Jurkat, Clone E6-1 (cell line): ENCODE results near the gene GALNT18.

Source experiments
- DNase-seq: peaks from one replicate; pipeline ENCODE4 v3.0.0-alpha.2; 2011; ENCODE audit warnings: low read depth, low spot score
- H3K4me3 ChIP-seq: 2 replicates; pipeline ENCODE4 v1.5.1; 2011; ENCODE audit warnings: mild to moderate bottlenecking, low read length, control low read depth, moderate library complexity

The GALNT18 gene

GRCh38 chr11:11486002-11486401, 135.8 kb downstream of the GALNT18 start:
- DNase-seq, result no peak
- H3K4me3 ChIP-seq, result no peak overlapping the region

DNA sequence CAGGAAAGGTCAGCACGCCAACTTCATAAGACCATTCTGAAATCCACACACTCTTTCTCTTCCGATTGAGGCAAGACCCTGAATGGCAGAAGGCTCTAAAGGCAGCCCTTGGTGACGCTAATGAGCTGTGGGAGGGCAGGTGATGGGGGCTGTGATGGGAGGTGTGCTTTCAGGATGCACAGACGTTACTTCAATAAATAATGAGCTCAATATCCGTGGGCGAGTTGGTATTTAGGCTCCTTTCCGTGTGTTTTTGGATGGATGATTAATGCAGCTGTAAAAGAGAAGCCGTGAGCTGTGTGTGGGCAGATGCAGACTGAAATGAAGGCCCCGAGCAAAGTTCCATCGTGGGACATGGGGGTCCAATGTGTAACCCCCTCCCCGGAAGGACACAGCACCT, 138.2 kb downstream of the GALNT18 start:
- H3K4me3 ChIP-seq, result no peak overlapping the region
- DNase-seq, result no peak

- H3K4me3 ChIP-seq, result no peak overlapping the region
- DNase-seq, result no peak
These were observed 139.1 kb downstream of the GALNT18 start for GRCh38 chr11:11482730-11483129.

- no peak for DNase-seq
- no peak overlapping the region for H3K4me3 ChIP-seq
These were observed 140.4 kb downstream of the GALNT18 start for GRCh38 chr11:11481371-11481770.

DNA sequence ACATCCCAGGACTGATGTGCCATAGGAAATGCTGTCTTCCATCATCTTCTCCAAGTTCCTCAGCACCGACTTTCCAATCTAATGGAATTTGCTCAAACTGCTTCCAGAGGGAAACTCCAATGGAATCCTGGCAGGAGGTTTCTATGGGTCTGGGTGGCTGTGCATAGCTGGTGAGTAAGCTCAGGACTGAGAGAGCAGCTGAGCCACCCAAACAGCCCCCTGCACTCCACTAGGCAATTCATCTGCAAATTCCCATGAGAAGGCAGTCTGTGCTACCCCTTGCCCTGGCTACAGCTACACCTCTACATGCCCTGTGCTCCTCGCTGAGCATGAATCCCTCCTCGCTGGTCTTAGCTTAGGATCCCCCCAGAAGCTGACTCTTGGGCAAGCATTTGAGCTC, 140.8 kb downstream of the GALNT18 start:
- H3K4me3 ChIP-seq, result no peak overlapping the region
- DNase-seq, result no peak

- DNase-seq, result no peak
- H3K4me3 ChIP-seq, result no peak overlapping the region
These were observed 143.1 kb downstream of the GALNT18 start for GRCh38 chr11:11478687-11479086.

DNA sequence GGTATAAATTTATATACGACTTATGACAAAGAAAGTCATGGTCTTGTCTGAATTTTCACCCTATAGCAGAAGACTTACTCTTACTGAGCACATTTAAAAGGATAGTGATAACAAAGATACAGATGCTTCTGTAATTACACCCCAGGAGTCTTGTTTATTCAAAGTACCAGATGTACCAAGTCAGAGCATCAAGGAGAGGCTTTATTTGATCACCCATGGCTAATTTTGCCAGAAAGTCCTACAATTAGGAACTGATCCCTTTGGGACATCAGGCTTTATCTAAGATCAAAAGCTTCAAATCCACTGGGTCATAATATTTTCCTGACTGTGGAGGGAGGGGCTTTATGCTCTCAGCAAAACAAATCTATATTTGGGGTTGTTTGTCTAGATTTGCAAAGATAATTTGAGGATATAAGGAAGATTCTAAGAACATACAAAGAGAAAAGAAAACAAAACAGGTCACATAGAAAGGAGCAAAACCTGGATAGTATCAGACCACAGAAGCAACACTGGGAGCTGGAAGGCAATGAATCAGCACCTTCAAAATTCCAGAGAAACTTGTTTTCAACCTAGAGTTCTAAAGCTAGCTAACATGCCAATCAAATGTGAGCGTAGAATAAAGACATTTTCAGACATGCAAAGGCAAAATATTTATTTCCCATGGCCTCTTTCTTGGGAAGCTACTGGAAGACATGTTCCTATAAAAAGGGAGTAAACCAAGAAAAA, 143.9 kb downstream of the GALNT18 start:
- DNase-seq, result no peak
- no peak overlapping the region for H3K4me3 ChIP-seq

DNA sequence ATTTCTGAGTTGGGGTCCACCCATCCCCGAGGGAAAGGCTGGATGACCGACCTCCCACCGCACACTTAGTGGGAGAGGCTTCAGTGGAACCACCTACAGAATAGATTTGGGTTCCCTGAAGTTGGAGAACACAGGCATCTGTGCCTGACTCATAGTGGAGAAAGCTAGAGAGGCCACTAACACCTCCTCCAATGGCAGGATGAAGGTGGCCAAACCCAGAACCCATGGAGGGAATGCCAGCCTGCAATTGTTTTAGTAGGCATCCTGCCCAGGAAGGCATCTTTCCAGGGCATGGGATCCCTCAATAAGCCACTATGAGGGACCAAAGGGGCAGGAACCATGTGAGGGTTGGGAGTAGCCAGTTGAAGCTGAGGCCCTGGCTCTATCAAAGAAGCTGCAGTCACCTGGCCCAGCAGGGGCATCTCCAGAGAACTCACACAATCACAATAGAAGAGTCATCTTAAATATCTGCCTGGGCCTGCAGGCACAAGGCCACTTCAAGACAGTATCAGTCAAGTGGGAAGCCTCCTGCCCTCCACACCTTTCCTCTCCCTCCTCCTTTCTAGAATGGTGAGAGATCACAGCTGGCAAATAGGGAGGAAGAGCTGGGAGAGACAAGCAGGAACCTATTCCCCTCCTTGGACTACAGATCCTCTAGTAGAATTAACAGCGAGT, 144.7 kb downstream of the GALNT18 start:
- DNase-seq, result no peak
- H3K4me3 ChIP-seq, result no peak overlapping the region

GRCh38 chr11:11476499-11476898, 145.3 kb downstream of the GALNT18 start:
- no peak overlapping the region for H3K4me3 ChIP-seq
- no peak for DNase-seq

- DNase-seq, result no peak
- H3K4me3 ChIP-seq, result no peak overlapping the region
These were observed 149.7 kb downstream of the GALNT18 start for GRCh38 chr11:11472106-11472505.

DNA sequence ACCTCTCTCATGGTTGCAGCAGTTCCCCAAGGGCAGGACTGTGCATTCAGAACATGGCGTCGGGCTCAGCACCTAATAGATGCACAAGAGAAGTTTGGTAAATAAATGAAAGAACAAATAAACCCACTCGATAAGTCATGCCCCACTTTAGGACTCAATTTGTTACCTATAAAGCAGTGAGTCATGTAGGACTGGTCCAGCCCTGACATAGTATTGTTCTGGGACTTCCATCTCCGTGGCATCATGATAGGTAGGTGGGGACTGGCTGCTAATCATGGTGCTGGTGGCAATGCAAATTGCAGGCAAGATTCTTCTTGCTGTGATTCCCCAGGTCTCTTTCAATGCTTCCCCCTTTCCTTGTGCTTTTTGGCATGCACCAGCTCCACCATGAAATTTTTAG, 150.6 kb downstream of the GALNT18 start:
- no peak overlapping the region for H3K4me3 ChIP-seq
- no peak for DNase-seq

GRCh38 chr11:11468954-11469353, 152.9 kb downstream of the GALNT18 start:
- no peak for DNase-seq
- H3K4me3 ChIP-seq, result no peak overlapping the region

- DNase-seq, result no peak
- no peak overlapping the region for H3K4me3 ChIP-seq
These were observed 154.5 kb downstream of the GALNT18 start for GRCh38 chr11:11467312-11467711.

GRCh38 chr11:11464555-11464954, 157.2 kb downstream of the GALNT18 start:
- no peak for DNase-seq
- no peak overlapping the region for H3K4me3 ChIP-seq

DNA sequence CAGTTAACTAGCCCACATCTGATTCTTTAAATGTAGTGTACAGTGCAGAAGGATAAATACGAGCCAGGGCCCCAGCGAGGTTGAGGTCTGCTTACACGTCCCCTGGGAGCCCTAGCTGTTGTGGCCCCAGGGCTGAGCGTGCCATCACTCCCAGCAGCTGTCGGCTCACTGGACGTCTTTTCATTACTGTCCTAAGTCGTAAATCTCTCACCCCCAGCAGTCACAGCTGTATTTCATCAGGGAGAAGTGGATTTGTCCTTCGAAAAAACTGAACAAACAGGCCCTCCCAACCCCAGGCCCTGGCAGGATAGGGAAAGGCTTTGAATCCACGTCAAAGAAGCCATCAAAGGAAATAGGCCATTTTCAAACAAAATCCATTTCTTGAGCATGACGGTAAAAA, 158.4 kb downstream of the GALNT18 start:
- no peak for DNase-seq
- no peak overlapping the region for H3K4me3 ChIP-seq

- DNase-seq, result no peak
- no peak overlapping the region for H3K4me3 ChIP-seq
These were observed 160.3 kb downstream of the GALNT18 start for GRCh38 chr11:11461473-11461872.

DNA sequence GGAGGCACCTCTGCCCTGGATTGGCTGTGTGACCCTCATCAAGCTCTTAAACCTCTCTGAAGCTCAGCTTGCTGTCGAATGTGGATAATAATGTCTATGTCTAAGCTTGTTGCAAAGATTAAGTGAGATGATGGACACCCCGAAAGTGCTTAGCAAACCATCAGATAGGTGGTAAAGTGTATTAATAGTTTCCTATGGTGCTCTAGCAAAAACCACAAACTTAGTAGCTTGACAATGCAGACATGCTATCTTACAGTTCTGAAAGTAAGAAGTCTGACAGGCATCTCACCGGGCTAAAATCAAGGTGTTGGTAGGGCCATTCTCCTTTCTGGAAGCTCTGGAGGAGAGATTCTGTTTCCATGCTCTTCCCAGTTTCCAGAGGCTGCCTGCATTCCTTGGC, 162.2 kb downstream of the GALNT18 start:
- DNase-seq, result no peak

GRCh38 chr11:11458485-11458884, 163.3 kb downstream of the GALNT18 start:
- no peak for DNase-seq
- no peak overlapping the region for H3K4me3 ChIP-seq

More for the DNA sequence above, 162.2 kb downstream of the GALNT18 start:
- no peak overlapping the region for H3K4me3 ChIP-seq

DNA sequence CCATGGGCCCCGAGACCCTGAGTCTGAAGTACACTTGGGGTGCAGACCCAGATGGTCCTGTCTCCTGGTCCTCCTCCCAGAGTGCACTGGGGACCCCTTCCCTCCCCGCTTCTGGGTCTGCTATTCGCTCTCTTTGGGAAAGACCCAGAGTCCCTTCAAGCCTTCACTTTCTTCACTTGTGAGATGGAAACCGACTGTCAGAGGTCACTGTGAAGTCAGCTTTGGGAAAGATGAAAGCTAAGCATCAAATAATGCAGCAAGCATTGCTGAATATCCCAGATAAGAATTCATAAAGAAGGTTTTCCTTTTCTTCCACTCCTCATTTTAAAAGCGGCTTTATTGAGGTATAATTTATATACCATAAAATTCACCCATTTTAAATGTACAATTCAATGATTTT, 163.8 kb downstream of the GALNT18 start:
- no peak for DNase-seq

DNA sequence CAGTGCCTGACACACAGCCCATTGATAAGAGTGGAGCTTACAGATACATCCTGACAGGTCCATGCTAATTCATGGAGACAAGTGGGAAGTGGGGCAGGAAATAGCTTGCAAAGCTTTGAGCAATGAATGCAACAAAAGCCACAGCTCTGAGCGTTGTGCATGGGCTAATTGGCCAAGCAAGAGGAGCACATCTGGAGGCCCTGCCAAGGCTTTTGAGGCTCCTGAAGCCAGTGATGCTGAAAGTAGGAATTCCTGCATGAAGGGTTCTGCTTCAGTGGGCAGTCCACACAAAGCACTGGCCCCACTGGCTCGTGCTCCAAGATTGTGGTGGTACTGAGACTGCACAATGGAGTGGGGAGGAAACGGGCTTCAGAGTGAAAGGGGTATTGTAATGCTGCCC, 164.9 kb downstream of the GALNT18 start:
- no peak overlapping the region for H3K4me3 ChIP-seq
- no peak for DNase-seq

More for the DNA sequence above, 163.8 kb downstream of the GALNT18 start:
- no peak overlapping the region for H3K4me3 ChIP-seq

DNA sequence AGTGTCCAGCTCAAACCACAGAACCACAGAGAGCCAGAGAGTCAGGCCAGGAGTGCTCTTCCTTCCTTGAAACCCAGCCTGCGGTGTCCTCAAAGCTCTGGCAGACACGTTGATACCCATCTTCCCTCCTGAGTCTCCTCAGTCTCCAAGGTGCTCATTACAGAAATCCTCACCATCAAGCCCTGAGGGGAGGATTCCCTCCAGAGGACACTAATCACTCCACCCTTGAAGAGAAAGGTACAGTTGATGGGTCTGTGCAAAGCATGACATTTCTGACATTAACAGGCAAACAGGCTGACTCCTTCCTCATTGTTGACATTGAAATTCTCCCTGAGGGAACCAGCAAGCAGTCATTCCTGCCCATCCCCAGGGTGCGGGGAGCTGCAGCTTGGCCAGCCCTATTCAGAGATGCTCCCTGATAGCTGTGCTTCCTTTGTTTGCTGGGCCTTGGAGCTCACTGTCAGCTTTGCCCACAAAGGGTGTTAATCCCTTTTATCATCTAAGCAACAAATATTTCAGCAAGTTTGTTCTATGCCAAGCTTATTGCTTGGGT, 167.1 kb downstream of the GALNT18 start:
- no peak overlapping the region for H3K4me3 ChIP-seq
- no peak for DNase-seq
